Central memory CD8-positive, alpha-beta T cell (primary cell): ENCODE data around the gene ATP5MC2.
"Not testable (repeated sequence)": the region's sequence is repeated elsewhere in the genome, so short reads cannot be mapped to it uniquely, and the experiment has no call there.

Source experiments
- ATAC-seq: fragments of 150-1000 bp; cut with Tn5 transposase; replicated peaks from 2 replicates; pipeline ENCODE4 v1.10.0; 2022; ENCODE audit warnings: mild to moderate bottlenecking, moderate FRiP score, moderate number of reproducible peaks; ENCODE audit not compliant: poor library complexity, severe bottlenecking; ENCODE audit errors: extremely low read depth
- DNase-seq, 2 donors: peaks; one replicate each; pipeline ENCODE4 v3.0.0; 2021; ENCODE audit warnings: low spot score in 2 of 2
- H3K27ac Mint-ChIP-seq: one replicate; pipeline ENCODE4 v1.8.0; 2022; ENCODE audit warnings: low read depth, mild to moderate bottlenecking, moderate library complexity, mixed read lengths
- H3K27me3 Mint-ChIP-seq: one replicate; pipeline ENCODE4 v1.8.0; 2022; ENCODE audit warnings: mixed read lengths
- H3K36me3 Mint-ChIP-seq: one replicate; pipeline ENCODE4 v1.8.0; 2022; ENCODE audit warnings: mild to moderate bottlenecking, moderate library complexity, mixed read lengths; ENCODE audit not compliant: insufficient read depth
- H3K4me1 Mint-ChIP-seq: one replicate; pipeline ENCODE4 v1.8.0; 2022; ENCODE audit warnings: mixed read lengths
- H3K4me3 Mint-ChIP-seq: one replicate; pipeline ENCODE4 v1.8.0; 2022; ENCODE audit warnings: mild to moderate bottlenecking, moderate library complexity, mixed read lengths
- H3K9me3 Mint-ChIP-seq: one replicate; pipeline ENCODE4 v1.8.0; 2022; ENCODE audit warnings: mixed read lengths

Gene ATP5MC2

DNA sequence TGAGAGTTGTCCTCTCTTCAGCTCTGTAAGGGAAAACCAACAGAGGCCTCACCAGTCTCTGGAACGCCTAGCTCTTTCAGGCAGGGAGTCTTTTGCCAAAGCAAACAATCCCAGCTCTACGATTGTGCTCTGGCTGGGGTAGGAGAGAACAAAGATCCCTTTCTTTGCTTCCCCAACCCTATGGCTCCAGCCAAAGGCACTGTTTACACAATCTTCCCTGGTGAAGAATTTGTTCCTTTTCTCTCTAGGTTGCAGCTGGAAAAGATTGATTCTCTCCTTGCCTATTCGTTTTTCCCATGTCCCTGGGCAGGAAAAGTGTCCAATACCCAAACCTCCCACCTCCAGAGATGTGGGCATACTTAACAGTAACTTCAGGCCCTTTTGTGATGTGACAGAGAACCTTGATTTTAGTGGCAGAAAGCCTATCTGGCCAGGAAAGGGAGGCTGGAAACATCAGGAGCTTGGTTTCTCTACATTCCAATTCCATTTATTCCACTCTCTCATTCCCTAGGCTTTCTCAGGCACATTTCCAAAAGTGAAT is 16.8 kb downstream of the ATP5MC2 start:
- Mint-ChIP-seq H3K4me3 (no peak overlapping the region), H3K36me3 (peaks cover 12% of the 10 kb centered on the region), H3K27me3 (no peaks in the 10 kb centered on the region), H3K4me1 (no peaks in the 10 kb centered on the region), H3K9me3 (no peaks in the 10 kb centered on the region), H3K27ac (no peak overlapping the region)
- ATAC-seq (no peak), DNase-seq (no peak)

- no peak for DNase-seq
- H3K9me3 Mint-ChIP-seq: no peaks in the 10 kb centered on the region
- no peak overlapping the region for H3K27ac Mint-ChIP-seq
- peaks cover 5% of the 10 kb centered on the region for H3K36me3 Mint-ChIP-seq
- ATAC-seq: no peak
- H3K27me3 Mint-ChIP-seq: no peaks in the 10 kb centered on the region
- H3K4me1 Mint-ChIP-seq: no peaks in the 10 kb centered on the region
- no peak overlapping the region for H3K4me3 Mint-ChIP-seq
Observed at GRCh38 chr12:53657041-53657440, 18.8 kb downstream of the ATP5MC2 start.

DNA sequence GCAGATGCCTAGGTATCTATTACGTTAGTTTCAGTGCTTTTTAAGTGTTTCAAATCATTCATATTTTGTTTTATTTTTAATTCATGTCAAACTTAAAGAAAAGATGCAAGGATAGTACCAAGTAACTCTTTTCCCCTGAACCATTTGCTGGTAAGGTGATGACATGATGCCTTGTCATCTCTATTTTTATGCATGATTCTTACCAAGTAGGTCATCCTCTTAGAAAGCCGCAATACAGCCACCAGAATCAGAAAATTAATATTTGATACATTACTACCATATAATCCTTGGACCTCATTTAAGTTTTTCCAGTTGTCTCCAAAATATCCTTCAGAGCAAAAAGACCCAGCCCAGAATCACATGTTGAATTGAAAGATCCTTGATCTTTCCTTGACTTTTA is 22.3 kb downstream of the ATP5MC2 start:
- peaks cover 2% of the 10 kb centered on the region for H3K36me3 Mint-ChIP-seq
- DNase-seq (no peak), ATAC-seq (no peak)
- H3K27me3 Mint-ChIP-seq: no peaks in the 10 kb centered on the region
- H3K9me3 Mint-ChIP-seq: no peaks in the 10 kb centered on the region
- no peak overlapping the region for H3K27ac Mint-ChIP-seq
- no peaks in the 10 kb centered on the region for H3K4me1 Mint-ChIP-seq
- no peak overlapping the region for H3K4me3 Mint-ChIP-seq

DNA sequence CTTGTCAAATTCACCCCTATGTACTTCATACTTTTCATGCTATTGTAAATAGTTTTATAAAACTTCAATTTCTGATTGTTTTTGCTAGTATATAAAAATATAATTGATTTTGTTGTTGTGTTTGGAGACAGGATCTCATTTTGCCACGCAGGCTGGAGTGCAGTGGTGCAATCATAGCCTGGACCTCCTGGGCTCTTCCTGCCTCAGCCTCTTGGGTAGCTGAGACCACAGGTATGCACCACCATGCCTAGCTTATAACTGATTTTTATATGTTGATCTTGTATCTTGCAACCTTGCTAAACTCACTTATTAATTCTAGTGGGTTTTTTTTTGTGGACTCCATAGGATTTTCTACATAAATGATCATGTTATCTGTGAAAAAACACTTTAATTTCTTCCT is 23.5 kb downstream of the ATP5MC2 start:
- ATAC-seq: no peak
- Mint-ChIP-seq H3K27ac (no peak overlapping the region), H3K4me3 (no peak overlapping the region)

GRCh38 chr12:53651737-53652136 is 24.1 kb downstream of the ATP5MC2 start:
- Mint-ChIP-seq H3K9me3 (no peaks in the 10 kb centered on the region), H3K27ac (no peak overlapping the region), H3K4me3 (no peak overlapping the region), H3K36me3 (no peaks in the 10 kb centered on the region), H3K27me3 (no peaks in the 10 kb centered on the region), H3K4me1 (no peaks in the 10 kb centered on the region)
- DNase-seq: no peak
- no peak for ATAC-seq

More for the DNA sequence above, 23.5 kb downstream of the ATP5MC2 start:
- Mint-ChIP-seq H3K9me3 (no peaks in the 10 kb centered on the region), H3K4me1 (no peaks in the 10 kb centered on the region), H3K27me3 (no peaks in the 10 kb centered on the region), H3K36me3 (no peaks in the 10 kb centered on the region)
- no peak for DNase-seq

GRCh38 chr12:53646300-53646699 is 29.6 kb downstream of the ATP5MC2 start:
- H3K4me1 Mint-ChIP-seq, H3K9me3 Mint-ChIP-seq, DNase-seq, H3K27me3 Mint-ChIP-seq, H3K27ac Mint-ChIP-seq, ATAC-seq, H3K36me3 Mint-ChIP-seq, H3K4me3 Mint-ChIP-seq: not testable (repeated sequence)

DNA sequence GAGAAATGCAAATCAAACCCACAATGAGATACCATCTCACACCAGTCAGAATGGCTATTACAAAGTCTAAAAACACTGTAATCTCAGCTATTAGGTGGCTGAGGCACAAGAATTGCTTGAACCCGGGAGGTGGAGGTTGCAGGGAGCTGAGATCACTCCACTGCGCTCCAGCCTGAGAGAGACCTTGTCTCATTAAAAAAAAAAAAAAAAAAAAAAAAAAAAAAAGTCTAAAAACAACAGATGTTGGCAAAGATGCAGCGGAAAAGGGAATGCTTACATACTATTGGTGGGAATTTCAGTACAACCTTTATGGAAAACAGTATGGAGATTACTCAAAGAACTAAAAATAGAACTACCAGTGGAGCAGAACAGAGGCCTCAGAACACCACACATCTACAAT is 30.7 kb downstream of the ATP5MC2 start:
- H3K9me3 Mint-ChIP-seq: no peaks in the 10 kb centered on the region

DNA sequence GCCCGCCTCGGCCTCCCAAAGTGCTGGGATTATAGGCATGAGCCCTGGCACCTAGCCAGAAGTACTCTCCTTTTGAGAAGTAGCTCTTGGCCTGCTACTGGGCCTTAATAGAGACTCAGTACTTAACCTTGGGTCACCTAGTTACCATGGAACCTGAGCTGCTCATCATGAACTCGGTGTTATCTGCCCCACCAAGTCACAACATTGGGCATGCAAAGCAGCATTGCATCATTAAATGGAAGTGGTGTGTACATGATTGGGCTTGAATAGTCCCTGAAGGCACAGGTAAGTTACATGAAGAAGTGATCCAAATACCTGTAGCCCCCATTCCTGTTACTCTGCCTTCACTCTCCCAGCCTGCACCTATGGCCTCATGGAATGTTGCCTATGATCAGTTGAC is 31.8 kb downstream of the ATP5MC2 start:
- no peaks in the 10 kb centered on the region for H3K27me3 Mint-ChIP-seq
- ATAC-seq (no peak), DNase-seq (no peak)
- H3K36me3 Mint-ChIP-seq: peaks cover 1% of the 10 kb centered on the region
- no peaks in the 10 kb centered on the region for H3K4me1 Mint-ChIP-seq
- H3K27ac Mint-ChIP-seq: no peak overlapping the region
- no peaks in the 10 kb centered on the region for H3K9me3 Mint-ChIP-seq
- no peak overlapping the region for H3K4me3 Mint-ChIP-seq

More for the DNA sequence above, 30.7 kb downstream of the ATP5MC2 start:
- ATAC-seq (no peak), DNase-seq (no peak)
- Mint-ChIP-seq H3K4me3 (no peak overlapping the region), H3K36me3 (peaks cover 1% of the 10 kb centered on the region), H3K27me3 (no peaks in the 10 kb centered on the region), H3K4me1 (no peaks in the 10 kb centered on the region), H3K27ac (no peak overlapping the region)

- peaks cover 1% of the 10 kb centered on the region for H3K36me3 Mint-ChIP-seq
- DNase-seq (no peak), ATAC-seq (no peak)
- no peaks in the 10 kb centered on the region for H3K4me1 Mint-ChIP-seq
- H3K27ac Mint-ChIP-seq: no peak overlapping the region
- H3K9me3 Mint-ChIP-seq: no peaks in the 10 kb centered on the region
- no peak overlapping the region for H3K4me3 Mint-ChIP-seq
- H3K27me3 Mint-ChIP-seq: no peaks in the 10 kb centered on the region
Observed at GRCh38 chr12:53643232-53643979, 32.5 kb downstream of the ATP5MC2 start.

- H3K27ac Mint-ChIP-seq: no peak overlapping the region
- H3K4me1 Mint-ChIP-seq: no peaks in the 10 kb centered on the region
- ATAC-seq (no peak), DNase-seq (no peak)
- no peak overlapping the region for H3K4me3 Mint-ChIP-seq
- H3K9me3 Mint-ChIP-seq: no peaks in the 10 kb centered on the region
- H3K36me3 Mint-ChIP-seq: peaks cover under 1% of the 10 kb centered on the region
- H3K27me3 Mint-ChIP-seq: no peaks in the 10 kb centered on the region
Observed at GRCh38 chr12:53638057-53638456, 37.8 kb downstream of the ATP5MC2 start.

- H3K9me3 Mint-ChIP-seq: no peaks in the 10 kb centered on the region
- no peak overlapping the region for H3K27ac Mint-ChIP-seq
- no peaks in the 10 kb centered on the region for H3K27me3 Mint-ChIP-seq
- no peak overlapping the region for H3K4me3 Mint-ChIP-seq
- DNase-seq (no peak), ATAC-seq (no peak)
- H3K4me1 Mint-ChIP-seq: no peaks in the 10 kb centered on the region
- H3K36me3 Mint-ChIP-seq: no peaks in the 10 kb centered on the region
Observed at GRCh38 chr12:53636641-53637040, 39.2 kb downstream of the ATP5MC2 start.

GRCh38 chr12:53635708-53636107 is 40.2 kb downstream of the ATP5MC2 start:
- H3K36me3 Mint-ChIP-seq, H3K4me1 Mint-ChIP-seq, H3K4me3 Mint-ChIP-seq, H3K27me3 Mint-ChIP-seq, DNase-seq, ATAC-seq, H3K9me3 Mint-ChIP-seq, H3K27ac Mint-ChIP-seq: not testable (repeated sequence)

- Mint-ChIP-seq H3K27ac (no peak overlapping the region), H3K36me3 (no peaks in the 10 kb centered on the region), H3K4me1 (peaks cover 5% of the 10 kb centered on the region), H3K27me3 (no peaks in the 10 kb centered on the region), H3K4me3 (no peak overlapping the region), H3K9me3 (no peaks in the 10 kb centered on the region)
- no peak for DNase-seq
- ATAC-seq: no peak
Observed at GRCh38 chr12:53631721-53632120, 44.2 kb downstream of the ATP5MC2 start.
